Measurements from ENCODE around the gene SLC39A3.

Gene SLC39A3

DNA sequence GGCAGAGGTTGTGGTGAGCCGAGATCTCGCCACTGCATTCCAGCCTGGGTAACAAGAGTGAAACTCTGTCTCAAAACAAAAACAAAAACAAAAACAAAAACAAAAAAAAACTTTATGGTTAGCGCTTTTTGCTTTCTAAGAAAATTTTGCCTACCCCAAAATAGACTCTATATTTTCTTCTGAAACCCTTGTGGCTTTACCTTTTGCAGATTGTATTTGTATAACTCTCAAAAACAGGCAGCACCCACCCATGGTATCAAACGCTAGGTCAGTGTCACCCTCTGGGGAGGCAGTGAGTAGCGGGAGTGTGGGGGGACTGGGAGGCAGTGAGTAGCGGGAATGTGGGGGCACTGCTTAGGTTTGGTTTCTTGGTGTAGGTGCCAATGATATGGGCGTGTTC lies 7.5 kb upstream of the SLC39A3 start:
- no peak for DNase-seq (ENCODE audit: low spot score)

DNA sequence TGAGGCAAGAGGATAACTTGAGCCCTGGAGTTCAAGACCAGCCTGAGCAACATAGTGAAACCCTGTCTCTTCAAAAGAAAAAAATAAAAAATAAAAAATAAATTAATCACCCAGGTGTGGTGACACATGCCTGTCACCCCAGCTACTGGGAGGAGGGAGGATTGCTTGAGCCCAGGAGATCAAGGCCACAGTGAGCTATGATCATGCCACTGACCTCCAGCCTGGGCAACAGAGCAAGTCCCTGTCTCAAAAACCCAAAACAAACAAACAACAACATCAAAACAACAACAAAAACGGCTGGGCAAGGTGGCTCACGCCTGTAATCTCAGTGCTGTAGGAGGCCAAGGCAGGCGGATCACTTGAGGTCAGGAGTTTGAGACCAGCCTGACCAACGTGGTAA lies 4.3 kb upstream of the SLC39A3 start:
- DNase-seq (ENCODE audit: low spot score), result no peak

DNA sequence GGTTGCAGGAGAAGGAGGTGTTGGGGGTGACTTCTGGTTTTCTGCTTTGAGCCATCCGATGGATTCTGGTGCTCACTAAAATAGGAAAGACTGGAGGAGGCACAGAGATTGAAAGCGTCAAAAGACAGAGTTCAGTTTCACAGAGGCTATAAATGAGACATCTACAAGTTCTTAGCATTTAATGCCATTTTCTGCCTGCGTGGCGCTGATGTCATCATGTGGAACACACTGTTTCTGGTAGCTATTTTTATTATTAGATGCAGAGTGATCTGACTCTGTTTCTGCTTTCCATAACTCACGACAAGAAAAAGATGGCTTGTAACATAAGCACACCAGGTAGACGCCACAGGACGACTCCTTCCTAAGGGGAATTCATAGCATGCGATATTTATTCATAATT lies 3.3 kb upstream of the SLC39A3 start:
- DNase-seq (ENCODE audit: low spot score), result no peak

DNA sequence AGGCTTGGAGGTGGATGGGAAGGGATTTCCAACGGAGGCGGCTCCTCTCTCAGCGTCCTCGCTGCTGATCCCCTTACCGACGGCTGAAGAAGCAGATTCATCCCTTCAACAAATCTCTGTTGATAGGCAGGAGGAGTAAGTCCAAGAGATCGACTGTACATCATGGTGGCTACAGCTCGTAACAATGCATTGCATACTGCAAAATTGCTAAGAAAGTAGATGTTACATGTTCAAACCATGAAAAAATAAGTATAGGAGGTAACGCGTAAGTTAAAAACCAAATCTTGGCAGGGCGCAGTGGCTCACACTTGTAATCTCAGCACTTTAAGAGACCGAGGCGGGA lies 468 bp upstream of the SLC39A3 start:
- no peak for DNase-seq (ENCODE audit: low spot score)

DNA sequence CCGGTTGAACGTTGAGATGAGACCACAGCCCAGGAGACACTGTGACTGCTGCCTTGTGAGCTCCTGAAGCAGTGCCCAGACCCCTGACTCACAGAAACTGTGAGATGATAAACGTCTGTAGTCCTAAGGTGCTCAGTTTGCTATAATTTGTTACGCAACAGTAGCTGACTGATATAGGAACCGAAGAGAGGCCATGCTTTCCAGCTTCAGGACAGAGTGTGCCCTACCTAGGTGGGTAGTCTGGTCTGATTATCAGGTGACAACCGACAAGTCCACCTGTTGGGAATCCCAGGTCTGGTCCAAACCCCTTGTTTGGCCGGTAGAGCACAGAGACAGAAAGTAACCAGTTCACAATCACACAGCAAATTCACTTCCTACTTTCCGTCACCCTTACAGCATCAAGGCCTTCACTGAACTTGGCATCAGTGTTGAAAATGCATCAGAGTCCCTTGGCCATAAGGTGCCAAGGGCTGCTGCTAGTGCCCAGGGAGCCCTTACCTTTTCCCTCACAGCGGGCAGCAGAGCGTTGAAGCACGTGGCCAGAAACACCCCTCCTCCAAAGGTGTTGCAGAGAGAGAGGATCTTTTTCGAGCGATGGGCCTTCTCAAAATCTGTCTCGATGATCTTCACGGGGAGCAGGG lies 3.1 kb downstream of the SLC39A3 start:
- no peak for DNase-seq (ENCODE audit: low spot score)

DNA sequence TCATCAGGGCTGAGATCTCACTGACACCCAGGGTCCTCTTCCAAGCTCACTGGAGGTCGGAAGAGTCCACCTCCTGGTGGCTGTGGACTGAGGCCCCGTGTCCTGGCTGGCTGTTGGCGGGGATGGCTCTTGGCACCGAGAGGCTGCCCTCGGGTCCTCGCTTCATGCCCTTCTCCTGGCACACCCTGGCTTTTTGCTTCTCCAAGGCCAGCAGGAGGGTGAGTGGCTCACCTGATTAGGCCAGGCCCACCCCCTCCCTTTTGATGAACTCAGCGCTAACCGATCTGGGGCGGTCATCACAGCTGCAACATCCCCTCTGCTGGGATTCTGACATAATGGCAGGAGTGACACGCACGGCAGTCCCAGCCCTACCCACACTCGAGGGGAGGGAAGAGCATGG lies 4.4 kb downstream of the SLC39A3 start:
- no peak for DNase-seq (ENCODE audit: low spot score)

DNA sequence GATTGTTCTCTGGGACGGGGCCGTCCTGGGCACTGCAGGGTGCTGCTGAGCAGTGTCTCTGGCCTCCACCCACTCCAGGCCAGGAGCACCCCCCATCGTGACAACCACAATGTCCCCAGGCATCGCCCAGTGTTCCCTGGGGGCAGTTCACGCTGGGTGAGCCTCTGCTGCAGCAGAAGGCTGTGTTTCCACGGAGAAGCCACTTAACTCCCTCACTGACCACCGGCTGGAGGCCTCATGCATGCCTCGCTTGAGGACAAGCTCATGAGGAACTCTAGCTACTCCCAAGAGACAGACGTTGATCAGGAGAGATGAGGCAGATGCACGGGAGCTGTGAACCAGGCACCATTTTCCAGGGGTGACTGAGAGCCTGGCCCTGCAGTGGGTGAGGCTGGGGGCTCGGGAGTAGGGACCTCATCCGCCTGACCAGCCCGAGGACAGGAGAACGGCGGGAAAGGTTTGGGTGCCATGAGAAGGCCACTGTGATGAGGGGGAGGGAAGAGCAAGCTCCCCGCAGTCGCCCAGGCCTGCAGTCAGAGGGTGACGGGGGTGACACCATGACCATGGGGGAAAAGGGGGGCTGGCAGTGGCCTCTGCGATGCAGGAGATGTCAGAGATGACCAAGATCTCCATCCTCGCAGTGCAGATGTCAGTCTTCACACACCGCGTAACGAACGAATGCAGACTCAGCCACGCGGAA lies 5.1 kb downstream of the SLC39A3 start:
- no peak for DNase-seq (ENCODE audit: low spot score)

DNA sequence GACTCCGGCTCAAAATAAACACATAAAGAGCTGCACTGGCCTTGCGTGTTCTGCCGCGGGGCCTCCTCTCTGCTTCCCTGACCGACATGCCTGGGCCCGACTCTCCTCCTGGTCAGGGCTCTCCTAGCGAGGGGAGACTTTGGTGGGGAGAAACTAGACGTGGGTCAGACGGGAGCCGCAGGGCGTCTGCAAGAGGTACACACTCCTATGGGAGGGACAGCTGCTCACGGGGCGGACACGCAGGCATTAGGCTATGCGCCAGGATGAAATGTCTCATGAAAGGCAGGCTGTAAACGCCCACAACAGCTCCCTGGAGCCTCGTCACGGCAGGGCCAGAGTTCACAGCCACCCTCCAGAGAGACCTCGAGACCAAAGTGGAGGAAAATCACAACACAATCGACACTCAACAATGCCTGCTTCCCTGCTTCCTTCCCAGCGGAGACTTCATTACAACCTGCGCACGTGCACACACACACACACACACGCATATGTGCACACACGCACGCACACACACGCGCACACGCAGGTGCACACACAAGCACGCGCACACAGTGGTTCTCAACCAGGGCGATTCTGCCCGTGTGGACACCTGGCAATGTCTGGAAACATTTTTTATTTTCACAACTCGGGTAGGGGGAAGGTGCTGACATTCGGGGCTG lies 5.8 kb downstream of the SLC39A3 start:
- DNase-seq (ENCODE audit: low spot score), result no peak

DNA sequence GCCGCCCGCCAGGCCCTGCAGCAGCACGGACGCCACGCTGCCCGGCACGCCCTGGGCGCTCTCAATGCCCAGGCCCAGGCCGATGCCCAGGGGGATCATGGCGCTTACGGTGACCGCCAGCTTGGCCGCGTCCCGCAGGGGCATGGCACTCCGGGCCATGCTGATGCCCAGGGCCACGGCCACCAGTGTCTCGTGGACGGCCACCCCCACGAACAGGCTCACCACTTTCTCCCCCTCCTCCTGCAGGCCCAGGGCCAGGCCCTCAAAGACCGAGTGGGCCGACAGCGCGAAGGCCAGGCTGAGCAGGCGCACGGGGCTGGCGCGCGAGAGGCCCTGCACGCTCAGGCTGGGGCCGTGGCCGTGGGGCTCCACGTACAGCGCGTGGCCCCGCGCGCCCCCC lies 6.9 kb downstream of the SLC39A3 start:
- no peak for DNase-seq (ENCODE audit: low spot score)

DNA sequence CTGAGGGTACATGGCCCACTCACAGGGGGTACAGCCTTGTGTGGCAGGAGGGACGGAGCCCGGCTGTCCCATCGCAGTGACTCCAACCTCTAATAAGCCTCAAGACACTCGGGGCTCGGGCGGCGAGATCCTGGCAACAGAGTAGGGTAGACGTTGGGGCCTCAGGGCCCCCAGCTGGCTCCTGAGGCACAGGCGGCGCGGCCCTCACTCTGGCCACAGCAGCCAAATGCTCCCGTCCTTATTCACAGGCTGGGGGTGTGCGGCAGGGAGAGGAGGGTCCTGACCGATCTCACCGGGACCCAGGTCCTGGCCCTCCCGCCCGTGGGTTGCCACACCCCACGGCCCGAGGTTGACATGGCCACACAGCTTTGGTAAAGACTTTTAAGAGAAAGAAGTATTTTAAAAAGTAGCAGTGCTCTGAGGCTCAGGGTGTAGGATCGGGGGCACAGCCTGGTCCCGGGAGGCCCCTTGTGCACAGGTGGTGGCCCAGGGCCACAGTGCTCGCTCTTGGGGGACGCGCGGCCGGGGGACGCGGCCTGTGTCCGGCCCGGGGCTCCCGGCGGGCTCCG lies 7.6 kb downstream of the SLC39A3 start:
- DNase-seq (ENCODE audit: low spot score), result no peak

DNA sequence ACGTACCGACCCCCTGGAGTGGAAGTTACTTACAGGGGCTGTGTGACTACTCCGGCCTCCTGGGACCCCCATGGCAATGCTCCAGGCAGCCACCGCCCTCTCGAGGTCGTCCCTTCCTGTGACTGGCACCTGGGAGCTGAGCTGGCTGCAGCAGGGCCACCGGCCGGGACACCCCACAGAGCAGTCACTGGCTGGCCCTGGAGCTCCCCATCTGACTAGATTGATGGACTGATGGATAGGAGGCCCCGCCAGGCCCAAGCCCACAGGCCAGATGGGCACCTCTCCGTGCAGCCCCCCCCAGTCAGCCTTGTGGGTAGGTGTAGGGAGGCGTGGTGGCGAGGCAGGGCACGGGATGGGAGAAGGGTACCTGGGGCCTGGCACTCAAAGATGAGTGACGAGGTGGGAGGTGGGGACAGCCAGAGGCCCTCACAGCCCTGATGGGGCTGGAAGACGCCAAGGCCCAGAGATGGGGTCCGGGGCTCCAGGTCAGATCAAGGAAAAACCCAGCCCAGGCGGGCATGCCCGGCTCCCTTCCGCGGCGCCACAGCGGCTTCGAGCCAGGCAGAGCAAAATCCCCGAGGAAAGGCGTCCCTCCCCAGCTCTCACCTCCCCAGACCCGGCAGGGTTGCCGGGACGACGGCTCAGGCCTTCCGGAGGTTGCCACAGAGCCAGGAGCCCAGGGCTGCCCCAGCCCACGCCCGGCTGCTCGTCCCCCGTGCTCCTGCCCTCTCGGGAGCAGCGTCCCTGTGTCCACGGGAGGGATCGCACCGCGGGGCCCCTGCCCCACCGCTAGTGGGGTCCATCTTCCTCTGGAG lies 8.4 kb downstream of the SLC39A3 start:
- DNase-seq (ENCODE audit: low spot score), result no peak

DNA sequence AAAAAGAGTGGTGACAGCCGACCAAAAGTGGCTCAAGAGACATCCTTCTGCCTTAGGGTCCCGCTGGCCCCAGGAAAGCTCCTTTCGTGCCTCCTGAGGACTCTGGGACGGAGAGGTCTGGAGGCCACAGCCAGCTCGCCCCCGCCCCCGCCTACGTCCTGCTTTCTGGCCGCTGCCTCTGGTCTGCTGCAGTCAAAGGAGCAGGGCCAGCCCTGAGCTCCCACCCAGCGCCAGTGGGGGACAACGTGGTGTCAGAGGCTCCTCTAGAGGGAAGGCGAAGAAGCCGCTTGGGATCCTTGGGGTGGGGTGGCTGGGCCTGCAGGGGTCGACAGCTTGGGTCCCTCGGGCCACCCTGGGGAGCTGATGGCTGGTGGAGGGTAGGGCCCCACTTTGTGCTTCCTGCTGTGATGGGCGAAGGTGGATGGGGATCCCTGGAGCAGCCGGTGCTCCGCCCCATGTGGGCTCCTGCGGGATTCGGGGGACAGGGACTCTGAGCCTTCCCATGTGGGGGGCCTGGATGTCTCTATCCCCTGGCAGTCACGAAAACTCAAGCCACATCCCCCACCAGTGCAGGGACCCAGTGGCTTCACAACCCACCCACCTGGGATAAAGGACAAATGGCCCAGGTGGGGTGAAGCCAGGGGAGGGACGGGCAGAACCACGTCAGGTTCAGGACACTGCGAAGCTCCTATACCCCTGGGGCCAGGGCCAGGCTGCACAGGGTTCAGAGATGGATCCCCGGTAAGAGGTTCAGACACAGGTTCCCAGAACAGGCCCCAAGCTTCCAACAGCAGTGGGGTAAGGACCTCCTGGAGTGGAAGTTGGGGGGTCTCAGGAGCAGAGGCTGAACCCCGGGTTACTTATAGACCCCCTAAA lies 9.6 kb downstream of the SLC39A3 start:
- DNase-seq (ENCODE audit: low spot score), result no peak

DNA sequence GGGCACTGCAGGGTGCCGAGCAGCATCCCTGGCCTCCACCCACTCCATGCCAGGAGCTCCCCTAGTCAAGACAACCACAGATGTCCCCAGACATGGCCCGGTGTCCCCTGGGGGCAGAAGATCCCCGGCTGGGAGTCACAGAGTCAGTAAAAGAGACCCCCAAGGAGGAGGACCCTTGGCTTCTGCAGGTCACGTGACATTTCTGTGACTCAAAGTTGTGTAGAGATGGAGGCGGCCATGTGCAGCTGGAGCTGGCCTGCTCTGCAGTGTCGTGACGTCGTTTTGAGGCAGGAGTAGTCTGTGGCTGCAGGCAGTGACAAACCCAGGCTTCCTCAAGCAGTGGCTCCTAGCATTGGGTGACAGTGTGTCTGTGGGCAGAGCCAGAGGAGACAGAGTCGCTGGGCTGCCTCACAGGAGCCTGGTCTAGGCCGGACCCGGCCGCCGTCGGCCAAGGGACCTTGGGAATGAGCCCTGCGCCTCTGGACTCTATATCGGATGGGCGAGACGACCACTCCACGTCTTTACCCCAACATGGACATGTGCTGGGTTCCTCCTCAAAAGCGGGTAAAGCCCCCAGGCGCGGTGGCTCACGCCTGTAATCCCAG lies 10.9 kb downstream of the SLC39A3 start:
- no peak for DNase-seq (ENCODE audit: low spot score)

DNA sequence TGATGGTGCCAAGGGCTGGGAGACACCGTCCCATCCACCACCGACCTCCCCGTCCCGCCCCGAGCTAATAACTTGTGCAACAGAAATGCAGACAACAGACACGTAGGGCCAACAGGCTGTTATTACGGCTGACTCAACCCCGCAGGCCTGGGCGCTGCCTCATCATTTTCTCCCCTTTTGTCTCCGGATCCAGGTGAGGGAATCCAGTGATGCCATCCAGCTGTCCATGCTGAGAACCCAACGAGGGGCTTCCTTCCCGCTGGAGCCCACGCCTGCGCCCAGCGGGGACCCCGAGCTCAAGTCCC lies 12.2 kb downstream of the SLC39A3 start:
- no peak for DNase-seq (ENCODE audit: low spot score)

DNA sequence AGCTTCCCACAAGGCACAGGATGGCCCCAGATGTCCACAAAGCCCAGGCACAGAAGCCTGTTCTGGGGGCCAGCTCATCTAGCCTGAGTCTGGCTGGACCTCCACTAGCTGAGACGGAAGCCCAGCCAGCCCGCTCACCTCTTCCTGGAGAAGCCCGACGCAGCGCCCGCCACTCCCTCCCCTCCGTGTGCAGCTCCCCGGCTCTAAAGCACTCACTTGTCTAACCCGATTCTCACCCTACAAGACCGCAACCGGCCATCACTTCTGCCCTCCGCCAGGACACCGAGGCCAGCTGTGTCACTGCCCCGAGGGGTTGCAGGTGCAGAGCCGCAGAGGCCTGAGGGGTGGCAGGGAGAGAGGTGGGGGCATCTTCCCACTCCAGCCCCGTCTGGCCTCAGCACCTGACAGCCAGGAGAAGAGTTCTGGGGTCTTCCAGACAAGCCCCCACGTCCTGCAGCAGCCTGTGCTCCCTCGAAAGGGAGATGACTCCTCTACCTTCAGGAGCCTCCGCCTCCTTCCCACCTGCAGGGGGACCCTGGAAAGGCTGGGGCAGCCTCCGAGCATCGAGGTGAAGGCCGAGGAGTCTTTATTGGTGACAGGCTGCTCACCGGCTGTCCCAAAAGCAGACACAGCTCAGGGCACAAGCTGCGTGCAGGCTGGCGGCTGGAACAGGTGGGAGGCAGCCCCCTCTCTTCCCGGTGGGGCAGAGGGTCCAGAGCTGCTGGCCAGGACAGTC lies 12.7 kb downstream of the SLC39A3 start:
- no peak for DNase-seq (ENCODE audit: low spot score)

DNA sequence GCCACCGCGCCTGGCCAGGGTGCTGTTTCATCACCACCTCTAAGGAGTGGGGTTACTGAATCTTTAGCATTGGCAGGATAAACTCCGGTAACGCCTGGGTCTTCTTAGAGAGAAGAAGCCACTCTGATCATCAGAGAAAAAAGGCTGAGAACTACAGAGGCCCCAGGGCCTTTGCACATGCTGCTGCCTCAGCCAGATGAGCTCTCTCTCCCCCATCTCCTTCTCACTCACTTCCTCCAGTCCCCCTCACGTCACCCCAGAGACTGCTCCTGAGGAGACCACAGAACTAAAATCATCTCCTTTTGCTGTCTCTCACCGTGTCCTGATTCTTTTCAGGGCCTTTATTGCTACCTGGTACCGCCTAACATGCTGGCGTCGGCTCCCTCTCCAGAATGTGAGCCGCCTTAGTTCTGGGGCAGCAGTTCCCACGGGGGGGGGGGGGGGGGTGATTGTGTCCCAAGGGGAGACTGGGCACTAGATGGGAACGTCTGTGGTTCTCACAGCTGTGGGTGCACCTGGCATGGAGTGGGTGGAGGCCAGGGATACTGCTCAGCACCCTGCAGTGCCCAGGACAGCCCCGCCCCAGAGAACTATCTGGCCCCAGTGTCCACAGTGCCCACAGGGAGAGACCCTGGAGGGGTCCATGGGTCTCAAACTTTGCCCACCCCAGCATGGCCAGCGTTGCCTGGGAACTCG lies 13.5 kb downstream of the SLC39A3 start:
- DNase-seq (ENCODE audit: low spot score), result no peak

DNA sequence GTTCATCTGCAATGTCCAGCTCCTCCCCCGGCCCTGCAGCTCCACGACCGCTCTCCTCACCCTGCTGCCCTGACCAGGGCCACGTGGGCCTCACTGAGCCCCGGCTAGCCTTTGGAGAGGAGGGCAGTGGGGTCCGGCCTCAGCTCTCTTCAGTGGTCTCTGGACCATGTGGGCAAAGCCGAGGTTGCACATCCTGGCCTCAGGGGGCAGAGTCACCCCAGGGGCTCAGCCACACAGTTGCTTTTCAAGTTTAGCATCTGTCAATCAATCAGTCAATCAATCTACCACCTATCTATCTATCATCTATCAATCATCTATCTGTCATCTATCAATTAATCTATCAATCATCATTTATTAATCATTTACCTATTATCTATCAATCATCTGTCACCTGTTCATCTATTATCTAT lies 15.7 kb downstream of the SLC39A3 start:
- no peak for DNase-seq (ENCODE audit: low spot score)

DNA sequence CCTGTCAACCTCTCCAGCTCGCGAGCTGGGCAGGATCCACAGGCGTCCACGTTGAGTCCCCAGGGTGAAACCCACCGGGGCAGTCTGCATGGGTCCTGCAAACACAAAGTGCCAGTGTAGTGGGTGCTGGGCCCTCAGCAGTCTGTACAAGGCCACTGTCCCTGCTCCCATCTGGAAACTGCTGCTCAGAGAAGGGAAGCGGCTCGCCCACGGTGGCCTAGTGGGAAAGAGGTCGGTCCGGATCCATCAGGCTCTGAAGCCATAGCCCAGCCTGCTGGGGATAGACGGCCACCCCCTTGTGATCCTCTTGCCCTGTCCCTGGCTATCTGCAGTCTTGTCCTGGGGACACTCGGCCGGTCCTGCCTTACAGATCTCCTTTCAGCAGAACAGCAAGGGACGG lies 16.1 kb downstream of the SLC39A3 start:
- no peak for DNase-seq (ENCODE audit: low spot score)

DNA sequence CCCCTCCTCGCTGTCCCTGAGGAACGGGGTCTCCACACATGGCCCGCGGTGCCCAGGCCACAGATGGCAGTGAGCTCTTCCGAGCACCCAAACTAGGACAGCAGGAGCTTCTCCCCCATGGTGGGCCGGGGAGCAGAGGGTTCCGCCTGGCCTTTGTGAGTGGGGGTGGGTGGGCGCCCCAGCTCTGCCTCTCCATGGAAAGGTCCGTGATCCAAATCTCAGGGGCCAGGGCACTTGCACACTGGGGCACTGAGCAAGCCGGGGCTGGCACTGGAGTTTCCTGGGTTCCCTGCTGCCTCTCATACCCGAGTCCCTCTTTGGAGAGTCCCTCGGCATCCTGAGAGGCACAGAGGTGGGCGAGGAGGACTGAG lies 16.5 kb downstream of the SLC39A3 start:
- DNase-seq (ENCODE audit: low spot score), result no peak
